GM08714 (cell line): ENCODE measurements around the gene POU3F3.

Experiments used
- H3K4me3 ChIP-seq: fragments of 200-500 bp; sonication (Bioruptor generic); 2 replicates; pipeline ENCODE4 v1.5.1; 2014; ENCODE audit warnings: mild to moderate bottlenecking, low read length, inconsistent platforms
- ZNF274 ChIP-seq: IDR thresholded peaks from 2 replicates; pipeline ENCODE4 v1.6.1; 2012; ENCODE audit warnings: mild to moderate bottlenecking, low read depth, low read length

Gene POU3F3

GRCh38 chr2:104840893-104841585 is 12.9 kb upstream of the POU3F3 start:
- H3K4me3 ChIP-seq, result no peak overlapping the region
- TF ChIP-seq ZNF274, result no peak

GRCh38 chr2:104841744-104842143 is 12.2 kb upstream of the POU3F3 start:
- no peak for TF ChIP-seq ZNF274
- H3K4me3 ChIP-seq, result no peak overlapping the region

GRCh38 chr2:104844807-104845551 is 8.9 kb upstream of the POU3F3 start:
- no peak for TF ChIP-seq ZNF274
- no peak overlapping the region for H3K4me3 ChIP-seq

GRCh38 chr2:104845552-104845931 is 8.4 kb upstream of the POU3F3 start:
- no peak overlapping the region for H3K4me3 ChIP-seq
- no peak for TF ChIP-seq ZNF274

GRCh38 chr2:104845946-104846785 is 7.7 kb upstream of the POU3F3 start:
- no peak overlapping the region for H3K4me3 ChIP-seq
- TF ChIP-seq ZNF274, result no peak

- no peak overlapping the region for H3K4me3 ChIP-seq
- TF ChIP-seq ZNF274, result no peak
Measured at GRCh38 chr2:104846786-104847585, 6.9 kb upstream of the POU3F3 start.

GRCh38 chr2:104847586-104848160 is 6.2 kb upstream of the POU3F3 start:
- no peak overlapping the region for H3K4me3 ChIP-seq
- no peak for TF ChIP-seq ZNF274

GRCh38 chr2:104848526-104848925 is 5.4 kb upstream of the POU3F3 start:
- TF ChIP-seq ZNF274, result no peak
- H3K4me3 ChIP-seq, result no peak overlapping the region

GRCh38 chr2:104849101-104849500 is 4.8 kb upstream of the POU3F3 start:
- H3K4me3 ChIP-seq, result no peak overlapping the region
- TF ChIP-seq ZNF274, result no peak

GRCh38 chr2:104849618-104850141 is 4.2 kb upstream of the POU3F3 start:
- no peak overlapping the region for H3K4me3 ChIP-seq
- TF ChIP-seq ZNF274, result no peak

GRCh38 chr2:104850361-104851290 is 3.3 kb upstream of the POU3F3 start:
- H3K4me3 ChIP-seq, result no peak overlapping the region
- no peak for TF ChIP-seq ZNF274
